GM12892 (cell line): Measurements from ENCODE around the gene FDX2.

Experiments
- POLR2A ChIP-seq: IDR thresholded peaks from 2 replicates; pipeline ENCODE4 v1.6.1; 2011; ENCODE audit warnings: low read depth, low read length, control low read depth
- POLR2AphosphoS5 ChIP-seq: IDR thresholded peaks from 2 replicates; pipeline ENCODE4 v1.6.1; 2011; ENCODE audit warnings: low read depth, low read length, control low read depth
- TAF1 ChIP-seq: IDR thresholded peaks from 2 replicates; pipeline ENCODE4 v1.6.1; 2011; ENCODE audit warnings: low read depth, mild to moderate bottlenecking, control low read depth, low read length, borderline replicate concordance

GRCh38 chr19:10328558-10329429 lies 13.0 kb upstream of the FDX2 start:
- TF ChIP-seq POLR2A (no peak), TAF1 (no peak), POLR2AphosphoS5 (no peak)
